ENCODE measurements around the gene MAMSTR. TPM values are rescaled to one million over a fixed set of nuclear protein-coding genes. Genes with fewer than 3 reads are reported as not detected.

Gene MAMSTR
- total and polyA plus RNA-seq, 2 of the 4 experiments (the other 2 are of a cell fraction) = 0.18 to 1.9 TPM

GRCh38 chr19:48676487-48676886 is 43.0 kb downstream of the MAMSTR start:
- no peak overlapping the region for H3K14ac ChIP-seq (replicated peaks; ENCODE audit: low read depth, low read length)
- no peaks in the 10 kb centered on the region for H3K9me3 ChIP-seq (ENCODE audit: control insufficient read depth, insufficient read depth, low read length)
- peaks cover 3% of the 10 kb centered on the region; the same call in 1 of the 2 replicates for H3K4me1 ChIP-seq (ENCODE audit: control insufficient read depth, insufficient read depth, low read length)
- no peak overlapping the region for H3K4me3 ChIP-seq (ENCODE audit: insufficient read depth, low read depth, low read length)
- H3K79me1 ChIP-seq (ENCODE audit: low read depth in 1 of 2, low read length in 2 of 2) = no peaks in the 10 kb centered on the region
- no peak for ATAC-seq (ENCODE audit: low read depth)
- H4K91ac ChIP-seq (ENCODE audit: insufficient read depth, low read depth, low read length) = no peak overlapping the region
- no peak for TF ChIP-seq CTCF (conservative IDR thresholded peaks at IDR 0.05; ENCODE audit: low read depth, low read length)
- no peak for TF ChIP-seq FOS (IDR thresholded peaks at IDR 0.05; ENCODE audit: low read depth, low read length)
- no peak for TF ChIP-seq POLR2A (IDR thresholded peaks at IDR 0.05; ENCODE audit: low read depth, low read length)
- no peak for TF ChIP-seq NFE2L2 (IDR thresholded peaks at IDR 0.05; ENCODE audit: low read depth, low read length)
- TF ChIP-seq BHLHE40 (IDR thresholded peaks at IDR 0.05; ENCODE audit: low read depth, low read length) = no peak
- TF ChIP-seq ELK1 (IDR thresholded peaks at IDR 0.05; ENCODE audit: borderline replicate concordance, low read depth, low read length) = no peak
- no peak for TF ChIP-seq RCOR1 (IDR thresholded peaks at IDR 0.05; ENCODE audit: insufficient replicate concordance, low read length)
- TF ChIP-seq CEBPB (IDR thresholded peaks at IDR 0.05; ENCODE audit: low read depth, low read length) = no peak
- TF ChIP-seq CHD1 (IDR thresholded peaks at IDR 0.05; ENCODE audit: low read depth, low read length) = no peak
- TF ChIP-seq MXI1 (IDR thresholded peaks at IDR 0.05; ENCODE audit: borderline replicate concordance, low read depth, low read length) = no peak
- no peak for TF ChIP-seq USF2 (IDR thresholded peaks at IDR 0.05; ENCODE audit: low read depth, low read length)
- no peak for TF ChIP-seq RAD21 (IDR thresholded peaks at IDR 0.05; ENCODE audit: low read length)
- TF ChIP-seq MAFK (IDR thresholded peaks at IDR 0.05; ENCODE audit: low read depth, low read length) = no peak
- TF ChIP-seq MAZ (IDR thresholded peaks at IDR 0.05; ENCODE audit: borderline replicate concordance, low read depth, low read length) = no peak
- TF ChIP-seq SMC3 (IDR thresholded peaks at IDR 0.05; ENCODE audit: low read depth, low read length) = no peak
- no peak for TF ChIP-seq RFX5 (IDR thresholded peaks at IDR 0.05; ENCODE audit: low read depth, low read length)
- CTCF ChIA-PET = no interaction called here
- no peak for DNase-seq
- POLR2A ChIA-PET (ENCODE audit: unreplicated experiment) = interaction anchor here (0.6 kb wide), 1 partner anchor 27 kb away, joined by 3 read pairs; no protein-coding TSS in a partner anchor
- no peak overlapping the region for H2BK120ac ChIP-seq (ENCODE audit: low read depth, low read length)
- no peak overlapping the region for H3K56ac ChIP-seq (ENCODE audit: extremely low read depth, insufficient read depth, low read length)
- in situ Hi-C loops (cut with MboI; ENCODE audit: low sequenced_read_pairs) = no loop called here
- dilution Hi-C loops (cut with HindIII; ENCODE audit: low sequenced_read_pairs, unreplicated experiment) = no loop called here
- intact Hi-C loops (cut with micrococcal nuclease) = loop anchor here (5.0 kb wide), 1 partner anchor 106 kb away; no protein-coding TSS in a partner anchor
- no peak overlapping the region for H3K27ac ChIP-seq (ENCODE audit: insufficient read depth, low read length)
- no peak overlapping the region for H2BK5ac ChIP-seq (ENCODE audit: low read depth, low read length, poor library complexity, severe bottlenecking)
- BruUV-seq (replicated peaks) = no TSS peak
- H2AK5ac ChIP-seq (ENCODE audit: low read depth, low read length) = no peak overlapping the region
- H4K20me1 ChIP-seq (ENCODE audit: insufficient read depth, low read length) = peaks cover 6% of the 10 kb centered on the region; the same call in 1 of the 2 replicates
- no peaks in the 10 kb centered on the region for H3K36me3 ChIP-seq (ENCODE audit: control insufficient read depth, insufficient read depth, low read length)
- no peak overlapping the region for H2AFZ ChIP-seq (replicated peaks; ENCODE audit: low read length, poor library complexity)
- H3K18ac ChIP-seq (ENCODE audit: low read depth, low read length) = no peak overlapping the region
- H2AK9ac ChIP-seq (replicated peaks; ENCODE audit: low read depth, low read length, poor library complexity) = no peak overlapping the region
- no peak overlapping the region for H3K4me2 ChIP-seq (ENCODE audit: low read depth, low read length)
- no peak overlapping the region for H2BK15ac ChIP-seq (ENCODE audit: low read depth, low read length)
- H3K23ac ChIP-seq (ENCODE audit: low read depth, low read length) = no peak overlapping the region
- H3K9ac ChIP-seq (ENCODE audit: low read depth, low read length) = no peak overlapping the region
- H3K4ac ChIP-seq (ENCODE audit: low read depth, low read length) = no peak overlapping the region
- peaks cover 7% of the 10 kb centered on the region for H3K9me1 ChIP-seq (ENCODE audit: insufficient read depth, low read length)
- peaks cover 9% of the 10 kb centered on the region; the same call in 1 of the 2 replicates for H3K27me3 ChIP-seq (ENCODE audit: control insufficient read depth, insufficient read depth, low read length)
- H2BK20ac ChIP-seq (ENCODE audit: low read depth, low read length) = no peak overlapping the region
- 81% methylated on average over 7 of the region's 17 CpGs; no CpG with 5 or more reads in 1 of the 2 experiments for WGBS, 2 experiments (ENCODE audit: extremely low coverage in 2 of 2, insufficient read length in 1 of 2)
- H4K5ac ChIP-seq (ENCODE audit: low read depth, low read length) = no peak overlapping the region
- H4K8ac ChIP-seq (ENCODE audit: low read depth in 2 of 2, low read length in 2 of 2) = no peak overlapping the region
